B cell (primary cell): ENCODE measurements around the gene GMCL2.

Source experiments
- CTCF ChIP-seq: fragments of 200-600 bp; IDR thresholded peaks from one replicate; pipeline ENCODE4 v1.8.0; 2022; ENCODE audit warnings: antibody characterized with exemption, mild to moderate bottlenecking
- EZH2 ChIP-seq: IDR thresholded peaks from 2 replicates; pipeline ENCODE4 v1.6.1; 2012; ENCODE audit warnings: borderline replicate concordance, low read depth, mild to moderate bottlenecking, moderate library complexity, low read length; ENCODE audit not compliant: insufficient read depth, poor library complexity, severe bottlenecking

GRCh38 chr5:178218827-178219226 lies 31.7 kb upstream of the GMCL2 start:
- TF ChIP-seq CTCF (no peak), EZH2 (no peak)
